VCaP (cell line): Measurements from ENCODE around the gene RRBP1.

Experiments
- H3K27ac ChIP-seq: fragments of 450-650 bp; 2 replicates; pipeline ENCODE4 v1.5.1; 2017
- TF ChIP-seq, protein P1 (sequence below): fragments of 450-650 bp; conservative IDR thresholded peaks from 2 replicates; pipeline ENCODE4 v1.5.1; 2017; ENCODE audit warnings: mild to moderate bottlenecking, moderate library complexity

RRBP1 gene, protein sequence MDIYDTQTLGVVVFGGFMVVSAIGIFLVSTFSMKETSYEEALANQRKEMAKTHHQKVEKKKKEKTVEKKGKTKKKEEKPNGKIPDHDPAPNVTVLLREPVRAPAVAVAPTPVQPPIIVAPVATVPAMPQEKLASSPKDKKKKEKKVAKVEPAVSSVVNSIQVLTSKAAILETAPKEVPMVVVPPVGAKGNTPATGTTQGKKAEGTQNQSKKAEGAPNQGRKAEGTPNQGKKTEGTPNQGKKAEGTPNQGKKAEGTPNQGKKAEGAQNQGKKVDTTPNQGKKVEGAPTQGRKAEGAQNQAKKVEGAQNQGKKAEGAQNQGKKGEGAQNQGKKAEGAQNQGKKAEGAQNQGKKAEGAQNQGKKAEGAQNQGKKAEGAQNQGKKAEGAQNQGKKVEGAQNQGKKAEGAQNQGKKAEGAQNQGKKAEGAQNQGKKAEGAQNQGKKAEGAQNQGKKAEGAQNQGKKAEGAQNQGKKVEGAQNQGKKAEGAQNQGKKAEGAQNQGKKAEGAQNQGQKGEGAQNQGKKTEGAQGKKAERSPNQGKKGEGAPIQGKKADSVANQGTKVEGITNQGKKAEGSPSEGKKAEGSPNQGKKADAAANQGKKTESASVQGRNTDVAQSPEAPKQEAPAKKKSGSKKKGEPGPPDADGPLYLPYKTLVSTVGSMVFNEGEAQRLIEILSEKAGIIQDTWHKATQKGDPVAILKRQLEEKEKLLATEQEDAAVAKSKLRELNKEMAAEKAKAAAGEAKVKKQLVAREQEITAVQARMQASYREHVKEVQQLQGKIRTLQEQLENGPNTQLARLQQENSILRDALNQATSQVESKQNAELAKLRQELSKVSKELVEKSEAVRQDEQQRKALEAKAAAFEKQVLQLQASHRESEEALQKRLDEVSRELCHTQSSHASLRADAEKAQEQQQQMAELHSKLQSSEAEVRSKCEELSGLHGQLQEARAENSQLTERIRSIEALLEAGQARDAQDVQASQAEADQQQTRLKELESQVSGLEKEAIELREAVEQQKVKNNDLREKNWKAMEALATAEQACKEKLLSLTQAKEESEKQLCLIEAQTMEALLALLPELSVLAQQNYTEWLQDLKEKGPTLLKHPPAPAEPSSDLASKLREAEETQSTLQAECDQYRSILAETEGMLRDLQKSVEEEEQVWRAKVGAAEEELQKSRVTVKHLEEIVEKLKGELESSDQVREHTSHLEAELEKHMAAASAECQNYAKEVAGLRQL (N-terminal part only)

DNA sequence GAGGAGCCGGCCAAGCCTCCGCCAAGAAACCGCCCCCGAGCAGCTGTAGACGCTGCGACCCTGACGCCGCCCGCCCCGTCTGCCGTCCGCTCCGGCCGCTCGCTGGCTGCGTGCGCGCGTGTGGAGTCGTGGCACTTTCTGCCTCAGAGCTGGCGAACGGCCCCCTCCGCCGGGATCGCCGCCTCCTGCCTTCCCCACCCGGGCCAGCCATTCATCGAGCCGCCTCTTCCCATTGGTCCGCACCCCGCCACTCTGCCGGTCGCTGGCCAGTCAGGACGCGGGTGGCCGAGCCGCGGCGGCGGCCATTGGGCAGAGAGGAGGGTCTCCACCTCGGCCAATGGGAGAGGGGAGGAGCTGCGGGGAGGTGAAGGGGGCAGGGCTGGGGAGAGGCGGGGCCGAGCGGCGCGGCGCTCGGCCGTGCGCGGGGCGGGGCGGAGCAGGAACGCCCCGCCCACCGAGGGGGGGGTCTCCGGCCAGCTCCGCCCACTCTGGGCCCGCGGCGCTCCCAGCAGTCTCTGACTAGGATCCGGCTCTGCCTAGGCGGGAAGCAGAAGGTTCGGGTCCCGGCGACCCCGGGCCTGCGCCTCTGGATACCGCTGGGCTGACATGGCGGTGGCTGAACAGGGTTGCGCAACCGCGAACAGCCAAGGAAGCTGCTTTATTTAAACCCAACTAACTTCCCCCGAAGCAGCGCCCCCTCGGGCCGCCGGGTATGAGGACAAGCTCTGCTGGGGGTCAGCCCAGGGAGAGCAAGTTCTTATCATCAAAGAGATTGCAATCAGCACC, at the start of gene RRBP1:
RRBP1 (minus strand) TSS at position 140 of the 786 bp plus-strand sequence. CDS start 21,735 bp downstream, outside the sequence.
- TF ChIP-seq, protein P1, sequence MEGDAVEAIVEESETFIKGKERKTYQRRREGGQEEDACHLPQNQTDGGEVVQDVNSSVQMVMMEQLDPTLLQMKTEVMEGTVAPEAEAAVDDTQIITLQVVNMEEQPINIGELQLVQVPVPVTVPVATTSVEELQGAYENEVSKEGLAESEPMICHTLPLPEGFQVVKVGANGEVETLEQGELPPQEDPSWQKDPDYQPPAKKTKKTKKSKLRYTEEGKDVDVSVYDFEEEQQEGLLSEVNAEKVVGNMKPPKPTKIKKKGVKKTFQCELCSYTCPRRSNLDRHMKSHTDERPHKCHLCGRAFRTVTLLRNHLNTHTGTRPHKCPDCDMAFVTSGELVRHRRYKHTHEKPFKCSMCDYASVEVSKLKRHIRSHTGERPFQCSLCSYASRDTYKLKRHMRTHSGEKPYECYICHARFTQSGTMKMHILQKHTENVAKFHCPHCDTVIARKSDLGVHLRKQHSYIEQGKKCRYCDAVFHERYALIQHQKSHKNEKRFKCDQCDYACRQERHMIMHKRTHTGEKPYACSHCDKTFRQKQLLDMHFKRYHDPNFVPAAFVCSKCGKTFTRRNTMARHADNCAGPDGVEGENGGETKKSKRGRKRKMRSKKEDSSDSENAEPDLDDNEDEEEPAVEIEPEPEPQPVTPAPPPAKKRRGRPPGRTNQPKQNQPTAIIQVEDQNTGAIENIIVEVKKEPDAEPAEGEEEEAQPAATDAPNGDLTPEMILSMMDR = peak; percentile 76
- H3K27ac ChIP-seq = peak within 1 kb of the TSS; percentile 81

DNA sequence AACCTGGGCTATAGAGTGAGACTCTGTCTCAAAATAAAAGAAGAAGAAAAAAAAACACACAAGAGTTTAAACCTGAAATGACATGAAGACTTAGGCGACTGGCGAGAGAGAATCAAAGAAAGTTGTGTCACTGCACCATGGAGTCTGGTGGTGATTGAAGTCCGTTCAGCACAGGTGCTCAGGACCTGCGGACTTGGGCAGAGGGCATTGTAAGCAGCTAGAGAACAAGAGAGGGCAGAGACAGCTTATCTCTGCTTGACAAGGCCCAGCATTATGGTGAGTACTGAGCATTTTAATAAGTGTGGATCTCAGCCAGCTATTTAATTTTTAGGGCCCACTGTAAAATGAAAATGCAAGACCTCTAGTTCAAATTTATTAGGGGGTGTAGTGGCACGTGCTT, 49.2 kb upstream of the RRBP1 start:
- no peak overlapping the region for H3K27ac ChIP-seq
- TF ChIP-seq, protein P1 = no peak

DNA sequence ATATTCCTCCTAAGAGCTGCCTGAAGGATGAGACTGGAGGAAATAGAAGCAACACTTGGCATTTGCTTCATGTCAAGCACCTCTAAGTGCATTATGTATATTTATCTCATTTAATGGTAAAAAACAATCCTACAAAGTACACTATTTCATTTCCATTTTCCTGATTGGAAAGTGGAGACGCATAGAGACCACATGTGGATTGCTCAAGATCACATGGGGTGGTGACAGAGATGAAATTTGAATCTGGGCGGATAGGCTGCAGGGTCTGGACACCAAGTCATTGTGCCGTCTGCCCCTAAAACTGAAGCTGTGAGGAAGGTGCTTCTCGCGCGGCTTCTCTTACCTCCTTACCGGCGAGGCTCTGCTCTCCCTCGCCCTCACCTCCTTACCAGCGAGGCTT, 48.0 kb upstream of the RRBP1 start:
- TF ChIP-seq, protein P1 = no peak
- no peak overlapping the region for H3K27ac ChIP-seq

DNA sequence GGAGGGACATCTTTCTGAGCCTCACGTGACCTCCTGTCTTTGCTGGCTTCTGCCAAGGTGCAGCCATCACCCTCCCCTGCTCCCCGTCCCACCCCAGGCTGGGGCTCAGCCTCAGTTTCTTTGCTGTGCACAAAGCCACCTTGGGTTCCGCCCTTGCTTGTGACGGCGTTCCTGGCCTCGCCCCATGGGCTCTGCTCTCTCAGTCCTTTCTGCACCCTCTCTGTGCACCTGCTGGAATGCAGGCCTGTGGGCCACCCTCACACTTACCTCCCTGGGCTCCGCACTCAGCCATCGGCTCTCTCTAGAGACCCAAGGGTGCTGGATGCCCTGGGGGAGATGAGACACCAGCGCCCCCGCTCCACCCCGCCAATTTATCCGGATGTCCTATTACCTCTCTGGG, 46.0 kb upstream of the RRBP1 start:
- TF ChIP-seq, protein P1 = no peak
- H3K27ac ChIP-seq = no peak overlapping the region

DNA sequence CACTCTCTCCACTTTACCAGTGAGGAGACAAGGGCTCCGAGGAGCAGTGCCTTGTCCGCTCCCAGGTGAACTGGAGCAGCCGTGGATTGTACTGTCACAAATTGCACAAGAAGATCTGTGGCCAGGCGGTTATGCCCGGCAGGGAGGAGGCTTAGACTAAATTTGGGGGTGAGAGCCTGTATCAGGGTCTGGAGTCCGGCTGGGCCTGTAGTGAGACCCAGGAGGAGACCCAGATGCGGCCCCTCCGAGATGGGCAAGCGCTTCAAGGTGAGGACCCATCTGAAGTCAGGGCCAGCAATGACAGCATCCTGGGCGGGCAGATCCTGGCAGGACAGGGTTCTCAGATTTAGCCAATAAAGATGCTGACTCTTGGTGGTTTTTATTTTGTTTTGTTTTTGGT, 45.3 kb upstream of the RRBP1 start:
- no peak overlapping the region for H3K27ac ChIP-seq
- TF ChIP-seq, protein P1 = no peak

DNA sequence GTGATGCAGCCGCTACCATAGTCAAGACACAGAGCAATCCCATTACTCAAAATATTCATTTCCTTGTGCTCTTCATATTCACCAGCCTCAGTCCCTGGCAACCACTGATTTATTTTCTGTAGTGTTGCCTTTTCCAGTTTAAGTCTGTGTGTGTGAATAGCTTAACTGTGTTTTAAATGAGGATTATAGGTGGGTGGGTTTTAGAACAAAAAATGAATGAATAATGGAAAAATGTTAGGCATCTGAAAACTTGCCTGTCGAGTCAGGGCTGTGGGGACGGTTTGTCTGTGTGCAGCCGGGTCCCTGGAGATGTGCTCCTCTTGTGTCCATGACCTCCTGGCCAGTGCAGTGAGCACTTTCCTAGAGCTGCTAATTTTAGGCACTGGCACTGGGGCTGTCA, 44.9 kb upstream of the RRBP1 start:
- TF ChIP-seq, protein P1 = no peak
- no peak overlapping the region for H3K27ac ChIP-seq
